B cell (primary cell): ENCODE results near the gene FCRL6. TPM values are rescaled to one million over a fixed set of nuclear protein-coding genes. Genes with fewer than 3 reads are reported as not detected.

Experiments used
- ATAC-seq: fragments of 200-7000 bp; cut with Tn5 transposase; one replicate; pipeline ENCODE4 v1.10.0; 2021; ENCODE audit warnings: low read depth, mild to moderate bottlenecking, moderate number of reproducible peaks, moderate library complexity
- CTCF ChIA-PET: fragments of 350-600 bp; sonication (Branson Sonifier 250); formaldehyde crosslinking; loops from one replicate; lab custom pipeline; 2021; ENCODE audit warnings: antibody characterized with exemption, inconsistent platforms; lab: Charles Lee
- POLR2A ChIA-PET: fragments of 350-600 bp; sonication (Branson Sonifier 250); formaldehyde crosslinking; loops from one replicate; lab custom pipeline; 2021; ENCODE audit warnings: antibody characterized with exemption; lab: Charles Lee
- DNase-seq: peaks from one replicate; pipeline ENCODE4 v3.0.0; 2013
- H2AFZ ChIP-seq: 2 replicates; pipeline ENCODE4 v1.6.1; 2012; ENCODE audit warnings: mild to moderate bottlenecking, low read depth, low read length; ENCODE audit not compliant: insufficient read depth, poor library complexity, severe bottlenecking
- H3K27ac ChIP-seq, 2 donors: 1 replicate in 1 of 2; 2 replicates in 1 of 2; pipeline ENCODE4 v1.5.1; 2012 to 2013; ENCODE audit warnings: low read length in 2 of 2, mild to moderate bottlenecking in 2 of 2, moderate library complexity in 1 of 2
- H3K27me3 ChIP-seq, 4 experiments: fragments of 200-600 bp in 1 of 4; sonication (generic) in 1 of 4; replicated peaks in 1 of 4; 1 replicate in 2 of 4; 2 replicates in 2 of 4; pipeline versions ENCODE4 v1.6.1 to v1.7.0; 2013 to 2016; ENCODE audit warnings: low read length in 3 of 4, mild to moderate bottlenecking in 2 of 4, mixed read lengths in 1 of 4, moderate library complexity in 1 of 4; ENCODE audit not compliant: insufficient read depth in 4 of 4, control insufficient read depth in 3 of 4; ENCODE audit errors: control extremely low read depth in 1 of 4
- H3K36me3 ChIP-seq, 2 experiments: replicated peaks in 1 of 2; 1 replicate in 1 of 2; 2 replicates in 1 of 2; pipeline versions ENCODE4 v1.6.1 to v1.7.1; 2013; ENCODE audit warnings: low read length in 1 of 2; ENCODE audit not compliant: insufficient read depth in 2 of 2, control insufficient read depth in 1 of 2; ENCODE audit errors: control extremely low read depth in 1 of 2, extremely low read depth in 1 of 2
- H3K4me1 ChIP-seq, 2 donors: fragments of 200-600 bp in 1 of 2; sonication (generic) in 1 of 2; 1 replicate in 1 of 2; 2 replicates in 1 of 2; pipeline versions ENCODE4 v1.5.1 to v1.6.1; 2013 to 2017; ENCODE audit warnings: low read length in 2 of 2; ENCODE audit not compliant: control insufficient read depth in 2 of 2, insufficient read depth in 2 of 2
- H3K4me2 ChIP-seq: replicated peaks from 2 replicates; pipeline ENCODE3; 2012; ENCODE audit warnings: mild to moderate bottlenecking, low read depth, low read length; ENCODE audit not compliant: poor library complexity, severe bottlenecking
- H3K4me3 ChIP-seq, 5 experiments: fragments of 200-600 bp in 1 of 5; sonication (generic) in 1 of 5; 1 replicate in 3 of 5; 2 replicates in 2 of 5; pipeline versions ENCODE4 v1.5.1 to v1.7.0; 2011 to 2016; ENCODE audit warnings: low read length in 4 of 5, mild to moderate bottlenecking in 4 of 5, low read depth in 2 of 5, control low read depth in 1 of 5, moderate library complexity in 1 of 5; ENCODE audit not compliant: insufficient read depth in 1 of 5; ENCODE audit errors: control extremely low read depth in 1 of 5, extremely low read depth in 1 of 5
- H3K79me2 ChIP-seq: fragments of 200-600 bp; sonication (generic); one replicate; pipeline ENCODE4 v1.6.0; 2016; ENCODE audit warnings: low read length; ENCODE audit not compliant: control insufficient read depth, insufficient read depth
- H3K9ac ChIP-seq: fragments of 200-600 bp; sonication (generic); 2 replicates; pipeline ENCODE4 v1.6.1; 2017; ENCODE audit warnings: mild to moderate bottlenecking, low read length, moderate library complexity
- H3K9me3 ChIP-seq, 3 donors: one replicate each; pipeline versions ENCODE4 v1.6.1 to v1.7.1; 2013; ENCODE audit warnings: low read length in 2 of 3; ENCODE audit not compliant: control insufficient read depth in 2 of 3, insufficient read depth in 1 of 3; ENCODE audit errors: control extremely low read depth in 1 of 3
- H4K20me1 ChIP-seq: 2 replicates; pipeline ENCODE4 v1.6.0; 2012; ENCODE audit warnings: mild to moderate bottlenecking, low read length; ENCODE audit not compliant: insufficient read depth, control insufficient read depth, poor library complexity, severe bottlenecking
- H3K27ac Mint-ChIP-seq: one replicate; pipeline ENCODE4 v1.8.0; 2021; ENCODE audit warnings: mixed read lengths
- H3K27me3 Mint-ChIP-seq: one replicate; pipeline ENCODE4 v1.8.0; 2021; ENCODE audit warnings: mixed read lengths
- H3K4me1 Mint-ChIP-seq: one replicate; pipeline ENCODE4 v1.8.0; 2021; ENCODE audit warnings: mixed read lengths
- H3K4me3 Mint-ChIP-seq: one replicate; pipeline ENCODE4 v1.8.0; 2021; ENCODE audit warnings: mixed read lengths
- H3K9me3 Mint-ChIP-seq: one replicate; pipeline ENCODE4 v1.8.0; 2022; ENCODE audit warnings: mixed read lengths; ENCODE audit not compliant: insufficient read depth
- EZH2 ChIP-seq: IDR thresholded peaks from 2 replicates; pipeline ENCODE4 v1.6.1; 2012; ENCODE audit warnings: borderline replicate concordance, low read depth, mild to moderate bottlenecking, moderate library complexity, low read length; ENCODE audit not compliant: insufficient read depth, poor library complexity, severe bottlenecking
- WGBS: methylation state at CpG from one replicate; pipeline ENCODE4 v1.1.5; 2013; ENCODE audit warnings: missing lambda C conversion rate; ENCODE audit not compliant: insufficient coverage; 5-methylcytosine and 5-hydroxymethylcytosine counted together
- intact Hi-C: fragments of 100-400 bp; cut with micrococcal nuclease; formaldehyde crosslinking; loops from one replicate; pipeline ENCODE4 v1.10.0; 2022
- polyA plus RNA-seq: library from polyadenylated mRNA; depleted of rRNA; stranded (reverse); fragments of >200 nt; gene quantifications from 2 replicates; pipeline ENCODE4 v1.2.3, GENCODE V29; 2012
- total RNA-seq, 2 donors: library from RNA; stranded (reverse); fragments of 120-200 nt in 1 of 2; gene quantifications; 1 replicate in 1 of 2; 2 replicates in 1 of 2; pipeline versions ENCODE4 v1.2.3 to v1.2.4, GENCODE V29; 2013 to 2022
- TF ChIP-seq, protein P1 (sequence below): fragments of 200-600 bp; IDR thresholded peaks from one replicate; pipeline ENCODE4 v1.8.0; 2022; ENCODE audit warnings: antibody characterized with exemption, mild to moderate bottlenecking

The FCRL6 gene
- total and polyA plus RNA-seq, 2 donors (not counting 1 experiment from before 2014, with no cell fraction given): 0.81 TPM; not detected in 1

DNA sequence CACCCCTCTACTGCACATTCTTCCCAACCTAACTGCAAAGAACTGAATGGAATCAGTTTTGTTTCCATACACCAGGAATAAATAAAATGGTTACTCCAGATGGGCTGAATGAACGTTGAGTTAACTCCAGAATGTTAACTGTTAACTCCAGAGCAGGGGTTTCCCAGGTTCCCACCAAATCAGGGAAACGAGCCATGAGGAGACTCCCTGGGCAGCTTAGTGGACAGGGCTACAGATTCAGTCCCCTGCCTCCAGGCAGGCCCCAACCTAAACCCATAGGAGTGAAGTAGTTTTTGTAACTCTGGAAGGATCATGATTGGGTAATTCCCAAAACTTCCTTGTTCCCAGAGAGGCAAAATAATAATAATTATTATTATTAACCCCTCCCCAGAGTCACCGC lies 46.2 kb downstream of the FCRL6 start:
- ChIA-PET POLR2A (no interaction called here), CTCF (interaction anchor here (1.0 kb wide), 1 partner anchor 28 kb away, joined by 3 read pairs; no protein-coding TSS in a partner anchor)
- Histone ChIP-seq H3K9ac (no peak overlapping the region), H3K36me3 (no peaks in the 10 kb centered on the region), H3K4me2 (no peak overlapping the region), H2AFZ (no peak overlapping the region), H3K27ac (no peak overlapping the region), H3K4me1 (no peaks in the 10 kb centered on the region), H3K79me2 (no peaks in the 10 kb centered on the region), H3K9me3 (no peaks in the 10 kb centered on the region), H3K4me3 (no peak overlapping the region), H3K27me3 (peaks cover 0 to 17% (median 7%) of the 10 kb centered on the region in 4 experiments), H4K20me1 (no peaks in the 10 kb centered on the region)
- DNase-seq (no peak), ATAC-seq (no peak)
- Mint-ChIP-seq H3K27ac (no peak overlapping the region), H3K27me3 (peaks cover 40% of the 10 kb centered on the region), H3K4me1 (peaks cover 2% of the 10 kb centered on the region), H3K9me3 (no peaks in the 10 kb centered on the region), H3K4me3 (no peak overlapping the region)
- no peak for TF ChIP-seq EZH2
- TF ChIP-seq, protein P1, sequence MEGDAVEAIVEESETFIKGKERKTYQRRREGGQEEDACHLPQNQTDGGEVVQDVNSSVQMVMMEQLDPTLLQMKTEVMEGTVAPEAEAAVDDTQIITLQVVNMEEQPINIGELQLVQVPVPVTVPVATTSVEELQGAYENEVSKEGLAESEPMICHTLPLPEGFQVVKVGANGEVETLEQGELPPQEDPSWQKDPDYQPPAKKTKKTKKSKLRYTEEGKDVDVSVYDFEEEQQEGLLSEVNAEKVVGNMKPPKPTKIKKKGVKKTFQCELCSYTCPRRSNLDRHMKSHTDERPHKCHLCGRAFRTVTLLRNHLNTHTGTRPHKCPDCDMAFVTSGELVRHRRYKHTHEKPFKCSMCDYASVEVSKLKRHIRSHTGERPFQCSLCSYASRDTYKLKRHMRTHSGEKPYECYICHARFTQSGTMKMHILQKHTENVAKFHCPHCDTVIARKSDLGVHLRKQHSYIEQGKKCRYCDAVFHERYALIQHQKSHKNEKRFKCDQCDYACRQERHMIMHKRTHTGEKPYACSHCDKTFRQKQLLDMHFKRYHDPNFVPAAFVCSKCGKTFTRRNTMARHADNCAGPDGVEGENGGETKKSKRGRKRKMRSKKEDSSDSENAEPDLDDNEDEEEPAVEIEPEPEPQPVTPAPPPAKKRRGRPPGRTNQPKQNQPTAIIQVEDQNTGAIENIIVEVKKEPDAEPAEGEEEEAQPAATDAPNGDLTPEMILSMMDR: no peak
- intact Hi-C loops: no loop called here
- WGBS: 73% methylated on average over 2 of the region's 3 CpGs

DNA sequence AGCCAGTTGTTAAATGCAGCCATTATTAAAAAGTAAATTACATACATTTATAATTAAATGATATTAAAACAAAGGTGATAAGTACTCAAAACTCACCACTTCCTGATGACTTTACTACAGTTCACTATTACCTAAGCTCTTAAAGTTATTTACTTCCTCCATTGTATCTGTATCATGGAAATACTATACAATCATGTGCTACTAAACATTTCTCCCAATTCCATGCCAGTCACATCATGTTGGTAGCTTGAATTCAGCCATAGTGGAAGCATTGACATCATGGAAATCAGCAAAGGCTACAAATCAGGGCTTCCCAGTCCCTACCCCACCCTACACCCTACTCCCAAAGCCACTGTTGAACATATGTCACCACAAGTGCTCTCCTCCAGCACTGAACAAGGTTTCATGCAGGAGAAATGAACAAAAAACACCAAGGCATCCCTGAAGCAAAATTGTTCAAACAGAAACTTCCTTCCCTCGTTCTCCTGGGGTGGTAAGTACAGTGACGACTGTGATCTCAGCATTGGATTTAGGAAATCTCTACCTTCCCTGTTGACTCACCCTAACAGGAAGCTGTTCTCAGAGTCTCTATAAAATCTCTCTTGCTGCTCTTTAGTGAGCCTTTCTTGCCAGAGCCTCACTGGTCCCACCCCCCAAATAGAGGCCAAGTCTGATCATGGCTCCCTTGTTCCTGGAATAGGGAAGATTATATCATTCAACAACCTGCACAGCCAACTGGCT lies 47.6 kb downstream of the FCRL6 start:
- CTCF ChIA-PET: interaction anchor here (1.7 to 1.8 kb wide), 3 partner anchors 9 to 158 kb away, joined by 4 to 6 read pairs (median 5); no protein-coding TSS in a partner anchor
- Histone ChIP-seq H3K27me3 (peaks cover 0 to 19% (median 4%) of the 10 kb centered on the region in 4 experiments), H3K36me3 (no peaks in the 10 kb centered on the region), H4K20me1 (no peaks in the 10 kb centered on the region), H3K4me1 (peaks cover 0 to 8% of the 10 kb centered on the region in 2 donors), H3K9me3 (no peaks in the 10 kb centered on the region), H3K4me3 (no peak overlapping the region), H3K9ac (no peak overlapping the region), H3K4me2 (no peak overlapping the region), H3K27ac (no peak overlapping the region), H3K79me2 (no peaks in the 10 kb centered on the region), H2AFZ (no peak overlapping the region)
- no peak for TF ChIP-seq EZH2
- TF ChIP-seq, protein P1: no peak
- DNase-seq: no peak
- POLR2A ChIA-PET: no interaction called here
- peaks cover 8% of the 10 kb centered on the region for H3K4me1 Mint-ChIP-seq
- H3K4me3 Mint-ChIP-seq: no peak overlapping the region
- no peak overlapping the region for H3K27ac Mint-ChIP-seq
- peaks cover 27% of the 10 kb centered on the region for H3K27me3 Mint-ChIP-seq
- intact Hi-C loops: loop anchor here (5.0 kb wide), 1 partner anchor 88 kb away; no protein-coding TSS in a partner anchor
- H3K9me3 Mint-ChIP-seq: no peaks in the 10 kb centered on the region
- no CpG with 5 or more reads among the region's 2 CpGs for WGBS
- ATAC-seq: no peak
